HepG2 (cell line): Measurements from ENCODE around the gene CD36. TPM values are rescaled to one million over a fixed set of nuclear protein-coding genes. Genes with fewer than 3 reads are reported as not detected.

Source experiments
- ATAC-seq: fragments of 200-7000 bp; cut with Tn5 transposase; 3 replicates; pipeline ENCODE4 v1.9.1; 2020; ENCODE audit warnings: mild to moderate bottlenecking, moderate library complexity
- BruUV-seq: library from RNA; stranded (reverse); fragments of 400-500 nt; replicated peaks from 2 replicates; lab custom pipeline; 2021; lab: Mats Ljungman, UMichigan
- CTCF ChIA-PET: fragments of 300-600 bp; formaldehyde crosslinking; extraction: SDS; loops from one replicate; lab custom pipeline; 2021; ENCODE audit warnings: low total read pairs, inconsistent platforms, low intra/inter-chr PET ratio; lab: Yijun Ruan, JAX
- POLR2A ChIA-PET: fragments of 350-600 bp; sonication (Branson Sonifier 250); formaldehyde crosslinking; loops from one replicate; lab custom pipeline; 2020; ENCODE audit warnings: antibody characterized with exemption, inconsistent platforms; lab: Yijun Ruan, JAX
- DNase-seq: peaks from one replicate; pipeline ENCODE4 v3.0.0-alpha.2; 2015; ENCODE audit warnings: low spot score
- FAIRE-seq: peaks from 3 replicates; lab custom pipeline; 2011; peaks lifted over from hg19 to GRCh38; lab: Jason Lieb, UNC
- H2AFZ ChIP-seq: one replicate; pipeline ENCODE4 v1.6.1; 2011; ENCODE audit warnings: low read length, inconsistent platforms
- H3K27ac ChIP-seq: fragments of 300-600 bp; 3 replicates; pipeline ENCODE4 v1.8.0; 2011; ENCODE audit warnings: mixed run types, mild to moderate bottlenecking, mixed read lengths, low read length, inconsistent platforms; ENCODE audit not compliant: insufficient read depth; ENCODE audit errors: extremely low read length
- H3K27me3 ChIP-seq, 2 experiments: fragments of 200-600 bp in 1 of 2; 2 replicates in 1 of 2; 3 replicates in 1 of 2; pipeline versions ENCODE4 v1.6.0 to v1.8.0; 2011; ENCODE audit warnings: low read length in 2 of 2, mild to moderate bottlenecking in 2 of 2, moderate library complexity in 2 of 2, inconsistent platforms in 1 of 2; ENCODE audit not compliant: insufficient read depth in 2 of 2, control insufficient read depth in 1 of 2
- H3K36me3 ChIP-seq, 2 experiments: fragments of 200-600 bp in 1 of 2; replicated peaks in 1 of 2; 2 replicates in 1 of 2; 3 replicates in 1 of 2; pipeline versions ENCODE4 v1.5.1 to v1.8.0; 2011; ENCODE audit warnings: low read length in 2 of 2, inconsistent platforms in 1 of 2; ENCODE audit not compliant: insufficient read depth in 2 of 2, control insufficient read depth in 1 of 2
- H3K4me1 ChIP-seq: 2 replicates; pipeline ENCODE4 v1.5.1; 2012; ENCODE audit warnings: low read length, inconsistent platforms; ENCODE audit not compliant: insufficient read depth
- H3K4me2 ChIP-seq: 2 replicates; pipeline ENCODE4 v1.6.0; 2011; ENCODE audit warnings: low read depth, low read length, inconsistent platforms
- H3K4me3 ChIP-seq, 3 experiments: fragments of 200-600 bp in 1 of 3; sonication (generic), shearing (Covaris generic) in 1 of 3; replicated peaks in 1 of 3; 2 replicates each; pipeline ENCODE4 v1.5.1; 2011 to 2016; ENCODE audit warnings: low read length in 3 of 3, inconsistent platforms in 2 of 3, low read depth in 2 of 3, mild to moderate bottlenecking in 2 of 3, control low read depth in 1 of 3, mixed read lengths in 1 of 3; ENCODE audit not compliant: insufficient read depth in 1 of 3
- H3K79me2 ChIP-seq: one replicate; pipeline ENCODE4 v1.6.1; 2011; ENCODE audit warnings: low read length, inconsistent platforms; ENCODE audit not compliant: insufficient read depth
- H3K9ac ChIP-seq: 2 replicates; pipeline ENCODE4 v1.6.0; 2011; ENCODE audit warnings: mild to moderate bottlenecking, low read depth, low read length, inconsistent platforms; ENCODE audit not compliant: insufficient read depth
- H3K9me3 ChIP-seq: 2 replicates; pipeline ENCODE4 v1.5.1; 2012; ENCODE audit warnings: mild to moderate bottlenecking, low read length
- H4K20me1 ChIP-seq: 2 replicates; pipeline ENCODE4 v1.6.0; 2011; ENCODE audit warnings: inconsistent platforms, mild to moderate bottlenecking, low read length, moderate library complexity; ENCODE audit not compliant: insufficient read depth
- ARNTL ChIP-seq: sonication (generic); formaldehyde crosslinking; IDR thresholded peaks from 2 replicates; pipeline ENCODE4 v1.4.0; 2020; ENCODE audit warnings: mild to moderate bottlenecking, missing genetic modification reagents
- GTF3A ChIP-seq: sonication (generic); formaldehyde crosslinking; conservative IDR thresholded peaks from 2 replicates; pipeline ENCODE4 v1.4.0; 2020; ENCODE audit warnings: mild to moderate bottlenecking, missing genetic modification reagents
- HDAC6 ChIP-seq: fragments of 200-600 bp; sonication (generic); IDR thresholded peaks from 2 replicates; pipeline ENCODE4 v1.7.0; 2017; ENCODE audit warnings: mild to moderate bottlenecking, antibody characterized with exemption, low read length, low read depth
- IKZF1 ChIP-seq: fragments of 450-650 bp; IDR thresholded peaks from 2 replicates; pipeline ENCODE4 v1.7.1; 2016
- KLF12 ChIP-seq: sonication (generic); formaldehyde crosslinking; IDR thresholded peaks from 2 replicates; pipeline ENCODE4 v1.4.0; 2020; ENCODE audit warnings: missing genetic modification reagents, borderline replicate concordance
- KLF15 ChIP-seq: sonication (generic); formaldehyde crosslinking; IDR thresholded peaks from 2 replicates; pipeline ENCODE4 v1.8.1; 2023; ENCODE audit warnings: borderline replicate concordance, mild to moderate bottlenecking, inconsistent platforms, missing genetic modification reagents, mixed read lengths
- MAFG ChIP-seq: sonication (generic); formaldehyde crosslinking; IDR thresholded peaks from 2 replicates; pipeline ENCODE4 v1.5.1; 2020; ENCODE audit warnings: mild to moderate bottlenecking, missing genetic modification reagents
- PCBP2 ChIP-seq: fragments of 200-400 bp; formaldehyde crosslinking; optimal IDR thresholded peaks from 2 replicates; pipeline ENCODE3; 2018; ENCODE audit warnings: low read length, low read depth; ENCODE audit not compliant: poor library complexity, severe bottlenecking
- PHF21A ChIP-seq: sonication (generic); formaldehyde crosslinking; IDR thresholded peaks from 2 replicates; pipeline ENCODE4 v1.5.0; 2020; ENCODE audit warnings: mild to moderate bottlenecking, missing genetic modification reagents
- SETDB1 ChIP-seq: sonication (generic); formaldehyde crosslinking; IDR thresholded peaks from 2 replicates; pipeline ENCODE4 v1.5.1; 2020; ENCODE audit warnings: missing genetic modification reagents, mild to moderate bottlenecking, borderline replicate concordance
- SMARCC2 ChIP-seq: fragments of 450-650 bp; IDR thresholded peaks from 2 replicates; pipeline ENCODE4 v1.6.1; 2017; ENCODE audit warnings: antibody characterized with exemption, mild to moderate bottlenecking
- SOX6 ChIP-seq, 2 experiments: fragments of 450-650 bp in 1 of 2; sonication (generic) in 1 of 2; formaldehyde crosslinking in 1 of 2; IDR thresholded peaks; 2 replicates each; pipeline versions ENCODE4 v1.4.0 to v1.6.1; 2017 to 2020; ENCODE audit warnings: antibody characterized with exemption in 1 of 2, mild to moderate bottlenecking in 1 of 2, missing genetic modification reagents in 1 of 2
- STAG1 ChIP-seq: sonication (generic); formaldehyde crosslinking; IDR thresholded peaks from 2 replicates; pipeline ENCODE4 v1.4.0; 2020; ENCODE audit warnings: missing genetic modification reagents
- TRIM24 ChIP-seq: sonication (generic); formaldehyde crosslinking; IDR thresholded peaks from 2 replicates; pipeline ENCODE4 v1.8.0; 2022; ENCODE audit warnings: mild to moderate bottlenecking, missing genetic modification reagents
- ZC3H13 ChIP-seq: sonication (generic); formaldehyde crosslinking; IDR thresholded peaks from 2 replicates; pipeline ENCODE4 v1.8.1; 2023; ENCODE audit warnings: mild to moderate bottlenecking, missing genetic modification reagents, moderate library complexity
- ZNF333 ChIP-seq: sonication (generic); formaldehyde crosslinking; IDR thresholded peaks from 2 replicates; pipeline ENCODE4 v1.4.0; 2020; ENCODE audit warnings: mild to moderate bottlenecking, missing genetic modification reagents, borderline replicate concordance
- ZNF556 ChIP-seq: sonication (generic); formaldehyde crosslinking; IDR thresholded peaks from 2 replicates; pipeline ENCODE4 v1.4.0; 2020; ENCODE audit warnings: mild to moderate bottlenecking, missing genetic modification reagents, borderline replicate concordance
- ZNF605 ChIP-seq: sonication (generic); formaldehyde crosslinking; IDR thresholded peaks from 2 replicates; pipeline ENCODE4 v1.8.0; 2022; ENCODE audit warnings: mild to moderate bottlenecking, missing genetic modification reagents
- ZNF772 ChIP-seq: sonication (generic); formaldehyde crosslinking; IDR thresholded peaks from 2 replicates; pipeline ENCODE4 v1.5.0; 2020; ENCODE audit warnings: mild to moderate bottlenecking, missing genetic modification reagents
- WGBS: methylation state at CpG from one replicate; pipeline ENCODE4 v1.1.6; 2017; ENCODE audit warnings: low lambda C conversion rate; 5-methylcytosine and 5-hydroxymethylcytosine counted together
- in situ Hi-C: cut with HindIII; loops from 2 replicates; pipeline ENCODE4 v1.10.0; 2017; ENCODE audit warnings: low pct_unique_long_range_greater_than_20kb; ENCODE audit not compliant: extremely low pct_ligation_motif_present
- intact Hi-C: fragments of 100-400 bp; cut with micrococcal nuclease; formaldehyde crosslinking; loops from one replicate; pipeline ENCODE4 v1.10.0; 2022; ENCODE audit not compliant: unreplicated experiment
- polyA plus RNA-seq, 8 experiments: library from polyadenylated mRNA; depleted of rRNA in 3 of 8; stranded (reverse) in 7 of 8; unstranded in 1 of 8; fragments of >200 nt; fragmentation: Illumina TruSeq in 4 of 8; extraction: Trizol in 4 of 8; gene quantifications; 2 replicates each; pipeline versions ENCODE4 v1.2.1 to v1.2.3, GENCODE V29; 2011 to 2016; ENCODE audit warnings: low read depth in 4 of 8, missing spikeins in 1 of 8, mixed read lengths in 1 of 8; ENCODE audit not compliant: insufficient read depth in 1 of 8
- total RNA-seq, 5 experiments: library from RNA; depleted of rRNA; stranded (reverse); fragments of >200 nt; fragmentation: Illumina TruSeq; extraction: Trizol; gene quantifications; 2 replicates each; pipeline ENCODE4 v1.2.3, GENCODE V29; 2016; ENCODE audit warnings: low read depth in 1 of 5
- TF ChIP-seq, protein P1 (sequence below): sonication (generic); formaldehyde crosslinking; IDR thresholded peaks from 2 replicates; pipeline ENCODE4 v1.5.1; 2020; ENCODE audit warnings: missing genetic modification reagents, mild to moderate bottlenecking, borderline replicate concordance
- TF ChIP-seq, protein P2 (sequence below): sonication (generic); formaldehyde crosslinking; IDR thresholded peaks from 2 replicates; pipeline ENCODE4 v1.8.1; 2022; ENCODE audit warnings: mild to moderate bottlenecking, missing genetic modification reagents
- TF ChIP-seq, protein P3 (sequence below): sonication (generic); formaldehyde crosslinking; IDR thresholded peaks from 2 replicates; pipeline ENCODE4 v1.8.1; 2023; ENCODE audit warnings: mild to moderate bottlenecking, moderate library complexity, missing genetic modification reagents

Gene CD36
- total and polyA plus RNA-seq, 2 of the 13 experiments (the other 11 are each of a cell fraction or from before 2014, with no cell fraction given): 2.8 to 4.8 TPM

DNA sequence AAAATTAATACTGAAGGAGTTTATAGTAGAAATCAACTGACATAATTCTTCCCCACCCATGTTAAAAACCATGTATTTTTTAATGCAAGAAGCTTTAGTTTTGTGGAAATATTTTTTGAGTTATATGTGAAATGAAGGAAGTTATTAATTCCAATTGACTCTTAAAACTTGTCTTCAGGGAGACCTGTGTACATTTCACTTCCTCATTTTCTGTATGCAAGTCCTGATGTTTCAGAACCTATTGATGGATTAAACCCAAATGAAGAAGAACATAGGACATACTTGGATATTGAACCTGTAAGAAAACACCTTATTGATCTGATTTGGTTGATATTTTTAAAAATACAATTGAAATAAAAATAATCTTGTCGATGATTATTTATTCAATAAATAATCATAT, 33.3 kb downstream of the CD36 start:
- no peak for DNase-seq

DNA sequence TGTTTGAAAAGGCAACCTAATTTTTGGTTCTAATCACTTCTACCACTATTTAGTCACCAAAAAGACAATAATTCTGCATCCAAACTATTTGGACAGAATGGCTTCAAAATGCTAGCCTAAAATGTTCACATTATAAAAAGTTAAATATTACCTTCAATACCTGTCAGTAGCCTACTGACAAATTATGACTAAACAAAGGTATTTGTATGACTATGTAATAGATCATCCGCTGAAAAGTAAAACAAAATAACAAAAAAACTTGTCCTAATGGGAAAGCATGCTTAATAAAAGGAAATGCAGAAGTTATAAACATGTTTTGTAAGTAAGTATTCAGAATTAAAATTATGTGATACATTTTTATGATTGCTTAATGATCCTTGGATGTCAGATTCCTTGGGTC, 36.6 kb downstream of the CD36 start:
- in situ Hi-C loops: no loop called here
- Histone ChIP-seq H4K20me1 (no peaks in the 10 kb centered on the region), H3K4me2 (no peak overlapping the region), H3K9ac (no peak overlapping the region), H2AFZ (no peak overlapping the region), H3K27ac (no peak overlapping the region), H3K27me3 (no peaks in the 10 kb centered on the region), H3K4me1 (peaks cover 22% of the 10 kb centered on the region), H3K4me3 (no peak overlapping the region), H3K36me3 (no peaks in the 10 kb centered on the region), H3K9me3 (no peaks in the 10 kb centered on the region), H3K79me2 (no peaks in the 10 kb centered on the region)
- intact Hi-C loops: no loop called here
- ChIA-PET POLR2A (no interaction called here), CTCF (no interaction called here)
- FAIRE-seq (no peak), ATAC-seq (no peak), DNase-seq (no peak)
- BruUV-seq: no TSS peak
- WGBS: 92% methylated on average over 1 of the region's 1 CpG
- TF ChIP-seq, protein P1, sequence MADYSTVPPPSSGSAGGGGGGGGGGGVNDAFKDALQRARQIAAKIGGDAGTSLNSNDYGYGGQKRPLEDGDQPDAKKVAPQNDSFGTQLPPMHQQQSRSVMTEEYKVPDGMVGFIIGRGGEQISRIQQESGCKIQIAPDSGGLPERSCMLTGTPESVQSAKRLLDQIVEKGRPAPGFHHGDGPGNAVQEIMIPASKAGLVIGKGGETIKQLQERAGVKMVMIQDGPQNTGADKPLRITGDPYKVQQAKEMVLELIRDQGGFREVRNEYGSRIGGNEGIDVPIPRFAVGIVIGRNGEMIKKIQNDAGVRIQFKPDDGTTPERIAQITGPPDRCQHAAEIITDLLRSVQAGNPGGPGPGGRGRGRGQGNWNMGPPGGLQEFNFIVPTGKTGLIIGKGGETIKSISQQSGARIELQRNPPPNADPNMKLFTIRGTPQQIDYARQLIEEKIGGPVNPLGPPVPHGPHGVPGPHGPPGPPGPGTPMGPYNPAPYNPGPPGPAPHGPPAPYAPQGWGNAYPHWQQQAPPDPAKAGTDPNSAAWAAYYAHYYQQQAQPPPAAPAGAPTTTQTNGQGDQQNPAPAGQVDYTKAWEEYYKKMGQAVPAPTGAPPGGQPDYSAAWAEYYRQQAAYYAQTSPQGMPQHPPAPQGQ: no peak
- TF ChIP-seq SMARCC2 (no peak), IKZF1 (no peak), ZNF333 (CRISPR knock-in tag) (no peak), KLF15 (CRISPR knock-in tag) (no peak), MAFG (CRISPR knock-in tag) (no peak), SETDB1 (CRISPR knock-in tag) (no peak), ZNF556 (CRISPR knock-in tag) (no peak), GTF3A (no peak)
- TF ChIP-seq, protein P2, sequence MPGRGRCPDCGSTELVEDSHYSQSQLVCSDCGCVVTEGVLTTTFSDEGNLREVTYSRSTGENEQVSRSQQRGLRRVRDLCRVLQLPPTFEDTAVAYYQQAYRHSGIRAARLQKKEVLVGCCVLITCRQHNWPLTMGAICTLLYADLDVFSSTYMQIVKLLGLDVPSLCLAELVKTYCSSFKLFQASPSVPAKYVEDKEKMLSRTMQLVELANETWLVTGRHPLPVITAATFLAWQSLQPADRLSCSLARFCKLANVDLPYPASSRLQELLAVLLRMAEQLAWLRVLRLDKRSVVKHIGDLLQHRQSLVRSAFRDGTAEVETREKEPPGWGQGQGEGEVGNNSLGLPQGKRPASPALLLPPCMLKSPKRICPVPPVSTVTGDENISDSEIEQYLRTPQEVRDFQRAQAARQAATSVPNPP: no peak

More for the DNA sequence above, 33.3 kb downstream of the CD36 start:
- FAIRE-seq: no peak
- H3K9ac ChIP-seq: no peak overlapping the region
- no peaks in the 10 kb centered on the region for H3K4me1 ChIP-seq
- H3K9me3 ChIP-seq: no peaks in the 10 kb centered on the region
- WGBS: 95% methylated on average over 1 of the region's 1 CpG
- H4K20me1 ChIP-seq: no peaks in the 10 kb centered on the region
- in situ Hi-C loops: no loop called here
- no peak for TF ChIP-seq ZNF772 (CRISPR knock-in tag)
- no peak for TF ChIP-seq TRIM24
- no peak for TF ChIP-seq ARNTL (CRISPR knock-in tag)
- no peak for TF ChIP-seq KLF12 (CRISPR knock-in tag)
- TF ChIP-seq, protein P3, sequence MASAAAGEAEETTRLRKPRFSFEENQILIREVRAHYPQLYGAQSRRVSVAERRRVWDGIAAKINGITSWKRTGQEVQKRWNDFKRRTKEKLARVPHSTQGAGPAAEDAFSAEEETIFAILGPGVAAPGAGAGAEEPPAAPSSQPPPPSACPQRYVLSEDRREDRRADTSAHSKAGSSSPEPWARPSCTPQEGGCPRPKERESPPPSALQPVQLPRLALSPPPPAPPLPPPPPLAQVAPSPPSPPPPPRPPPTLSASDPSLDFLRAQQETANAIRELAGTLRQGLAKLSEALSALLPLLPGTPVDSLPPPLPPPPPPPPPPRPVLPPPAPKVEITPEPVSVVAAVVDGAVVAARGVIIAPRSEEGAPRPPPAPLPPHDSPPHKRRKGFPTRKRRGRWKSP (CRISPR knock-in tag): no peak
- no peak for TF ChIP-seq STAG1 (CRISPR knock-in tag)
- no peak for TF ChIP-seq SOX6 (IDR thresholded peaks at IDR 0.05)
- no peak for TF ChIP-seq SOX6 (CRISPR knock-in tag; IDR thresholded peaks at IDR 0.05)
- TF ChIP-seq PHF21A: no peak
- no peak for TF ChIP-seq PCBP2
- TF ChIP-seq HDAC6: no peak
- TF ChIP-seq ZC3H13 (CRISPR knock-in tag): no peak
- no peak for TF ChIP-seq ZNF605 (CRISPR knock-in tag)
- TF ChIP-seq, all 625 proteins: peak for 0
- no peak for ATAC-seq
- Histone ChIP-seq H3K4me3 (no peak overlapping the region), H3K27me3 (no peaks in the 10 kb centered on the region), H3K4me2 (no peak overlapping the region), H2AFZ (no peak overlapping the region), H3K36me3 (no peaks in the 10 kb centered on the region), H3K79me2 (no peaks in the 10 kb centered on the region), H3K27ac (no peak overlapping the region)
- POLR2A ChIA-PET: no interaction called here
- BruUV-seq: no TSS peak
- CTCF ChIA-PET: no interaction called here
- intact Hi-C loops: no loop called here
